Gastroesophageal sphincter (tissue), 3 donors: ENCODE data around the gene SMIM15.

Experiments used
- POLR2A ChIP-seq, 2 donors: fragments of 450-650 bp; IDR thresholded peaks; one replicate each; pipeline ENCODE4 v1.6.1; 2017; ENCODE audit warnings: antibody characterized with exemption in 2 of 2, mild to moderate bottlenecking in 2 of 2, moderate library complexity in 1 of 2
- POLR2AphosphoS5 ChIP-seq: sonication (generic); formaldehyde crosslinking; IDR thresholded peaks from one replicate; pipeline ENCODE4 v1.6.1; 2017; ENCODE audit warnings: antibody characterized with exemption
- TF ChIP-seq, protein P1 (sequence below), 4 experiments: fragments of 200-600 bp in 2 of 4; fragments of 450-650 bp in 2 of 4; sonication (generic) in 1 of 4; IDR thresholded peaks; one replicate each; pipeline ENCODE4 v1.5.1; 2017 to 2019; ENCODE audit warnings: antibody characterized with exemption in 4 of 4, mild to moderate bottlenecking in 2 of 4, moderate library complexity in 2 of 4

DNA sequence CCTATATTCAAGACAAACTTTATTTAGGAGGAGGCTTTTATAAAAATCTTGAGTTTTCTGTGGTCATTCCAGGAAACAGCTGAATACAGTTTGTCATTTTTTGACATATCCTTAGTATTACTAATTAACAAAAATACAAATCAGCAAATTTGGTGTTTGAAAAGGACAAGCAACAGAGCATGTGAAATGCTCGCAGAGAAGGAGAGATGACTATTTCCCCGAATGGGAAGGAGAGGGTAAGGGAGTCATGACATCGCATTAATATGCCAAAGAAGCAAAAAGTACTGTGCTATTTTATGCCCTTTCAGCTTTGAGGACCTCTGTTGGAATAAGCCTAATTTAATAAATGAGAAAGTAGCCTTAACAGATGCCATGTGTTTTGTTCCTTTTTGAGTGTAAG, 1.8 kb downstream of the SMIM15 start:
- TF ChIP-seq POLR2A (IDR thresholded peaks at IDR 0.05) (no peak), POLR2AphosphoS5 (no peak)
- TF ChIP-seq, protein P1, sequence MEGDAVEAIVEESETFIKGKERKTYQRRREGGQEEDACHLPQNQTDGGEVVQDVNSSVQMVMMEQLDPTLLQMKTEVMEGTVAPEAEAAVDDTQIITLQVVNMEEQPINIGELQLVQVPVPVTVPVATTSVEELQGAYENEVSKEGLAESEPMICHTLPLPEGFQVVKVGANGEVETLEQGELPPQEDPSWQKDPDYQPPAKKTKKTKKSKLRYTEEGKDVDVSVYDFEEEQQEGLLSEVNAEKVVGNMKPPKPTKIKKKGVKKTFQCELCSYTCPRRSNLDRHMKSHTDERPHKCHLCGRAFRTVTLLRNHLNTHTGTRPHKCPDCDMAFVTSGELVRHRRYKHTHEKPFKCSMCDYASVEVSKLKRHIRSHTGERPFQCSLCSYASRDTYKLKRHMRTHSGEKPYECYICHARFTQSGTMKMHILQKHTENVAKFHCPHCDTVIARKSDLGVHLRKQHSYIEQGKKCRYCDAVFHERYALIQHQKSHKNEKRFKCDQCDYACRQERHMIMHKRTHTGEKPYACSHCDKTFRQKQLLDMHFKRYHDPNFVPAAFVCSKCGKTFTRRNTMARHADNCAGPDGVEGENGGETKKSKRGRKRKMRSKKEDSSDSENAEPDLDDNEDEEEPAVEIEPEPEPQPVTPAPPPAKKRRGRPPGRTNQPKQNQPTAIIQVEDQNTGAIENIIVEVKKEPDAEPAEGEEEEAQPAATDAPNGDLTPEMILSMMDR (IDR thresholded peaks at IDR 0.05): no peak
